AG04450 (cell line): ENCODE measurements around the gene UBE2D2. TPM values are rescaled to one million over a fixed set of nuclear protein-coding genes. Genes with fewer than 3 reads are reported as not detected.

Experiments
- CTCF ChIA-PET: fragments of 300-600, 350-600 bp; formaldehyde crosslinking; extraction: SDS; loops from one replicate; lab custom pipeline; 2022; ENCODE audit warnings: antibody characterized with exemption, inconsistent platforms; lab: Charles Lee
- POLR2A ChIA-PET: fragments of 350-600 bp; formaldehyde crosslinking; extraction: SDS; loops from one replicate; lab custom pipeline; 2021; ENCODE audit warnings: antibody characterized with exemption, inconsistent platforms; lab: Yijun Ruan, JAX
- DNase-seq: peaks from one replicate; pipeline ENCODE4 v3.0.0-alpha.2; 2011; ENCODE audit warnings: low read depth, low spot score
- H3K27ac ChIP-seq: one replicate; pipeline ENCODE4 v1.5.1; 2012; ENCODE audit warnings: low read depth, low read length, control low read depth
- H3K27me3 ChIP-seq: one replicate; pipeline ENCODE4 v1.6.0; 2012; ENCODE audit warnings: low read length; ENCODE audit not compliant: control insufficient read depth, insufficient read depth
- H3K4me3 ChIP-seq: 2 replicates; pipeline ENCODE4 v1.5.1; 2011; ENCODE audit warnings: mild to moderate bottlenecking, low read depth, low read length, control low read depth
- H3K9me3 ChIP-seq: 2 replicates; pipeline ENCODE4 v1.5.1; 2012; ENCODE audit warnings: low read length; ENCODE audit not compliant: control insufficient read depth, insufficient read depth
- polyA plus RNA-seq: library from polyadenylated mRNA; depleted of rRNA; stranded (reverse); fragments of >200 nt; gene quantifications from 2 replicates; pipeline ENCODE4 v1.2.3, GENCODE V29; 2011
- TF ChIP-seq, protein P1 (sequence below): IDR thresholded peaks from 2 replicates; pipeline ENCODE4 v1.5.1; 2011; ENCODE audit warnings: low read depth, low read length, control low read depth, inconsistent platforms

UBE2D2 gene
- polyA plus RNA-seq, 1 experiment: 60.9 TPM

DNA sequence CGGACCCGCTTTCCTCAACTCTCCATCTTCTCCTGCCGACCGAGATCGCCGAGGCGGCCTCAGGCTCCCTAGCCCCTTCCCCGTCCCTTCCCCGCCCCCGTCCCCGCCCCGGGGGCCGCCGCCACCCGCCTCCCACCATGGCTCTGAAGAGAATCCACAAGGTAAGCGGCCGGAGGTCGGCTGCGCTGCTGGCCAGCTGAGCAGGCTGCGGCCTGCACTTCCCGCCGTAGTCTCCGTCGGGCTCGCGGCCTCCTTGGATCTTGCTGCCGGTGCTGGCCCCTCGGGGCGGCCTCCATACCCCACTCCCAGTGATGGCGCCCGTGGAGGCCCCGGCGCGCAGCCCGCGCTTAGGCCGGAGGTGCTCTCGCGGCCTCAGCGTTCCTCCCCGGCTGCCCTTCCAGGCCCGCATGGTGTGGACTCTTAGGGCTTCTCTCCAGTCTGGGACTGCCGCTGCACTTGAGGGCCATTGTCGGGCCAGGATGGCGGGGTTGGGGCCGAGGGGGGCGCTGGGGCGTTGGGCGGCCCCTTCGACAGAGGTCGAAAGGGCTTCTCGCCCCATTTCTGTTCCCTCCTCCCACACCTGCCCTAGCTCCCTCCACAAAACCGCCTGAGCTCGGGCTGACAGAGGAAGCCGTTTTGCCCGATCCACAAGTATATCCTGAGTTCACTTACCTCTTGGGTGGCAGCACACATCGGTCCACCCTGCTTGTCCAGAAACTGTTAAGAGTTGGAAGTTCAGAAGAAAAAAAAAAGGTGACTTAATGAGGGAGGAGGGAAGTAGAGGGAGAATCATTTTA lies 714 bp downstream of the UBE2D2 start:
- TF ChIP-seq, protein P1, sequence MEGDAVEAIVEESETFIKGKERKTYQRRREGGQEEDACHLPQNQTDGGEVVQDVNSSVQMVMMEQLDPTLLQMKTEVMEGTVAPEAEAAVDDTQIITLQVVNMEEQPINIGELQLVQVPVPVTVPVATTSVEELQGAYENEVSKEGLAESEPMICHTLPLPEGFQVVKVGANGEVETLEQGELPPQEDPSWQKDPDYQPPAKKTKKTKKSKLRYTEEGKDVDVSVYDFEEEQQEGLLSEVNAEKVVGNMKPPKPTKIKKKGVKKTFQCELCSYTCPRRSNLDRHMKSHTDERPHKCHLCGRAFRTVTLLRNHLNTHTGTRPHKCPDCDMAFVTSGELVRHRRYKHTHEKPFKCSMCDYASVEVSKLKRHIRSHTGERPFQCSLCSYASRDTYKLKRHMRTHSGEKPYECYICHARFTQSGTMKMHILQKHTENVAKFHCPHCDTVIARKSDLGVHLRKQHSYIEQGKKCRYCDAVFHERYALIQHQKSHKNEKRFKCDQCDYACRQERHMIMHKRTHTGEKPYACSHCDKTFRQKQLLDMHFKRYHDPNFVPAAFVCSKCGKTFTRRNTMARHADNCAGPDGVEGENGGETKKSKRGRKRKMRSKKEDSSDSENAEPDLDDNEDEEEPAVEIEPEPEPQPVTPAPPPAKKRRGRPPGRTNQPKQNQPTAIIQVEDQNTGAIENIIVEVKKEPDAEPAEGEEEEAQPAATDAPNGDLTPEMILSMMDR: no peak
- Histone ChIP-seq H3K9me3 (no peaks in the 10 kb centered on the region; the same call in 1 of the 2 replicates), H3K27me3 (no peaks in the 10 kb centered on the region), H3K4me3 (peak overlapping the region; percentile 88), H3K27ac (peak overlapping the region; percentile 77)
- CTCF ChIA-PET: interaction anchor here (0.5 to 3.0 kb wide), 3 partner anchors 13 to 138 kb away, joined by 3 to 10 read pairs (median 5); no protein-coding TSS in a partner anchor
- POLR2A ChIA-PET: interaction anchor here (0.5 to 1.3 kb wide), 8 partner anchors 10 to 371 kb away, joined by 3 to 13 read pairs (median 4); no protein-coding TSS in a partner anchor
- no peak for DNase-seq

DNA sequence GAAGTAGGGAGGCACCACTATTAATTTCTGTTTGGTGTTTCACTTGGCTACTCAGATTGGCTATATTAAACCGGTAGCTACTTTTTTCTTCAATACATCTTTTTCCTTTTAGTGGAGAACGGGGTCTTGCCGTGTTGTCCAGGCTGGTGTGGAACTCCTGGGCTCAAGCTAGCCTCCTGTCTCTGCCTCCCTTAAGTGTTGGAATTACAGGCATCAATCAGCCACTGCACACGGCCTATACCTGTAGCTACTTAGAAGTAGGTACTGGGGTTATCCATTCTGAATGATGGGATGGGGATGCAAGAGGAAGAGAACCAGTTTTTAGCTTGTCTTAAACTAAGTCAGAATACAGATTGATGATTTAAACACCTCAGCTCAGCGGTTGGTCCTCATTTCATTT lies 1.7 kb downstream of the UBE2D2 start:
- Histone ChIP-seq H3K27ac (no peak overlapping the region), H3K9me3 (no peaks in the 10 kb centered on the region; the same call in 1 of the 2 replicates), H3K4me3 (peak overlapping the region; percentile 88), H3K27me3 (no peaks in the 10 kb centered on the region)
- no peak for DNase-seq
- ChIA-PET POLR2A (interaction anchor here (0.6 to 1.1 kb wide), 2 partner anchors 9 to 12 kb away, joined by 4 to 6 read pairs; no protein-coding TSS in a partner anchor), CTCF (interaction anchor here (0.5 to 3.0 kb wide), 5 partner anchors 12 to 141 kb away, joined by 3 to 10 read pairs (median 5); no protein-coding TSS in a partner anchor)
- TF ChIP-seq, protein P1: no peak

DNA sequence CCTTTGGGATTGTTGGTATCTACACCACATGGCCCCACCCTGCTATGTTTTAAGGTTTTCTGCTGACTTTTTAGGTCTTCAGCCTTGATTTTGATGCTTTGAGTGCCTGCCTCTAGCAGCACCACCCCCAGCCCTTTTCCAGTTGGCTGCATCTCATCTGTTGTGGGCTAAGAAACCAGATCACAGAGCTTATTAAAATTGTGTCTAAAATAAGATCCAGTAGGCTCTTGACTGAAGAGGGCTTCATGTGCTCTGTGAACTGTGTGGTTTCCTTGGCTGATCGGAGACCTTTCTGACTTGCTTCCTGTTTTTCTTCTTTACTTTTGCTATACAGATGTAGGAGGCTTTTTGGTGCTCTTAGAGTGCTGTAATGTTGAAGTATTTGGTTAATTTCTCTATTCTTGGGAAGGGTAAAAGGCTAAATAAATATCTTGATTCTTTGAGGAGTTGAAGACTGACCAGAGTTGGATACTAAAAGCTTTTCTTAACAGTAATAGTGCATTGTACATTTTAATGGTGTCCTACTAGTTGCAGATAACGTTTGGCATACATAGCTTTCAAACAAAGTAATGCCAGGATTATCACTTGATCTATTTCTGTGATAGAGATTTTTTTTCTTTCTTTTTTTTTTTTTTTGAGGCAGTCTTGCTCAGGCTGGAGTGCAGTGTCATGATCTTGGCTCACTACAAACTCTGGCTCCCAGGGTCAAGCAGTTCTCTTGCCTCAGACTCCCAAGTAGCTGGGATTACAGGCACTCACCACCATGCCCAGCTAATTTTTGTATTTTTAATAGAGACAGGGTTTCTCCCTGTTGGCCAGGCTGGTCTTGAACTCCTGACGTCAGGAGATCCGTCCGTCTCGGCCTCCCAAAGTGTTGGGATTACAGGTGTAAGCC lies 4.5 kb downstream of the UBE2D2 start:
- Histone ChIP-seq H3K4me3 (no peak overlapping the region), H3K9me3 (no peaks in the 10 kb centered on the region; the same call in 1 of the 2 replicates), H3K27ac (no peak overlapping the region), H3K27me3 (no peaks in the 10 kb centered on the region)
- POLR2A ChIA-PET: no interaction called here
- no peak for DNase-seq
- TF ChIP-seq, protein P1: no peak
- CTCF ChIA-PET: interaction anchor here (1.0 to 2.1 kb wide), 3 partner anchors 10 to 145 kb away, joined by 3 to 16 read pairs (median 5); no protein-coding TSS in a partner anchor

DNA sequence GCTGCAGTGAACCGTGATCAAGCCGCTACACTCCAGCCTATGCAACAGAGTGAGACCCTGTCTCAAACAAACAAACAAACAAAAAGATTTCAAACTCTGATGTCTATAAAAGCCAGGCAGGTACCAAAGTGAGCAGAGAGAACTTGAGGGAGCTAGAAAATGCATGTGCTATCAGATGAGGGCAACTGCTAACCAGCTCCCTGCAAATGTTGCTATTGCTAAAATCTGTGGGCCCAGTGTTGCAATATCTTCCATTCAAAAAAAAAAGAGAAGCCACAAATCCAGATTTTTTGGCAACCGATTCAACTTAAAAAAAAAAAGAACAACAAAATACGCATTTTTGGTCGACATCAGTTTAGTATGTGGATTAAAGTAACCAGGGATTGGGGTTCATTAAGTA lies 5.5 kb downstream of the UBE2D2 start:
- TF ChIP-seq, protein P1: no peak
- POLR2A ChIA-PET: no interaction called here
- Histone ChIP-seq H3K4me3 (no peak overlapping the region), H3K9me3 (no peaks in the 10 kb centered on the region; the same call in 1 of the 2 replicates), H3K27ac (no peak overlapping the region), H3K27me3 (no peaks in the 10 kb centered on the region)
- CTCF ChIA-PET: interaction anchor here (0.5 to 2.1 kb wide), 4 partner anchors 9 to 146 kb away, joined by 3 to 16 read pairs (median 6); no protein-coding TSS in a partner anchor
- no peak for DNase-seq
